Panc1 (cell line): ENCODE measurements around the gene PDE4C. TPM values are rescaled to one million over a fixed set of nuclear protein-coding genes. Genes with fewer than 3 reads are reported as not detected.

ENCODE experiments used
- ATAC-seq: fragments of 200-7000 bp; cut with Tn5 transposase; 2 replicates; pipeline ENCODE4 v1.9.1; 2020; ENCODE audit warnings: mild to moderate bottlenecking, moderate library complexity
- BruUV-seq: library from RNA; stranded (reverse); fragments of 400-500 nt; replicated peaks from 2 replicates; lab custom pipeline; 2021; lab: Mats Ljungman, UMichigan
- CTCF ChIA-PET: fragments of 300-600 bp; sonication (Branson Sonifier 250); formaldehyde crosslinking; loops from one replicate; lab custom pipeline; 2022; ENCODE audit warnings: antibody characterized with exemption; lab: Charles Lee
- POLR2A ChIA-PET: fragments of 300-600 bp; sonication (Branson Sonifier 250); formaldehyde crosslinking; loops from one replicate; lab custom pipeline; 2022; ENCODE audit warnings: antibody characterized with exemption; lab: Charles Lee
- DNase-seq: peaks from one replicate; pipeline ENCODE4 v3.0.0-alpha.2; 2010; ENCODE audit warnings: low read depth, low spot score
- H3K27ac ChIP-seq: 2 replicates; pipeline ENCODE4 v1.5.1; 2011; ENCODE audit warnings: mild to moderate bottlenecking, low read length, inconsistent platforms
- H3K27me3 ChIP-seq: fragments of 200-500 bp; sonication (Bioruptor generic); 2 replicates; pipeline ENCODE4 v1.6.0; 2014; ENCODE audit warnings: low read length, inconsistent platforms; ENCODE audit not compliant: control insufficient read depth, insufficient read depth
- H3K36me3 ChIP-seq: fragments of 200-500 bp; sonication (Bioruptor generic); 2 replicates; pipeline ENCODE4 v1.5.1; 2014; ENCODE audit warnings: inconsistent platforms, mild to moderate bottlenecking, low read length, moderate library complexity; ENCODE audit not compliant: control insufficient read depth, insufficient read depth
- H3K4me1 ChIP-seq: 2 replicates; pipeline ENCODE4 v1.5.1; 2011; ENCODE audit warnings: inconsistent platforms, mild to moderate bottlenecking, low read length, moderate library complexity; ENCODE audit not compliant: control insufficient read depth, insufficient read depth
- H3K4me3 ChIP-seq, 2 experiments: 2 replicates each; pipeline ENCODE4 v1.5.1; 2011 to 2012; ENCODE audit warnings: low read depth in 2 of 2, low read length in 2 of 2, mild to moderate bottlenecking in 2 of 2, inconsistent platforms in 1 of 2, moderate library complexity in 1 of 2
- H3K9me3 ChIP-seq: fragments of 200-500 bp; sonication (Bioruptor generic); 2 replicates; pipeline ENCODE4 v1.5.1; 2014; ENCODE audit warnings: low read depth, mild to moderate bottlenecking, inconsistent platforms, low read length, moderate library complexity; ENCODE audit not compliant: control insufficient read depth, insufficient read depth
- CTCF ChIP-seq: fragments of 450-650 bp; IDR thresholded peaks from 2 replicates; pipeline ENCODE4 v1.5.1; 2017; ENCODE audit warnings: mild to moderate bottlenecking
- POLR2AphosphoS5 ChIP-seq: IDR thresholded peaks from 2 replicates; pipeline ENCODE4 v1.6.1; 2012; ENCODE audit warnings: mild to moderate bottlenecking, low read depth, low read length, moderate library complexity
- SIN3A ChIP-seq: IDR thresholded peaks from 2 replicates; pipeline ENCODE4 v1.6.1; 2012; ENCODE audit warnings: low read depth, mild to moderate bottlenecking, low read length, moderate library complexity, borderline replicate concordance; ENCODE audit not compliant: insufficient read depth
- TCF7L2 ChIP-seq: IDR thresholded peaks from 2 replicates; pipeline ENCODE4 v1.6.1; 2011; ENCODE audit warnings: mild to moderate bottlenecking, low read depth, low read length, inconsistent platforms
- in situ Hi-C: cut with HindIII; loops from 2 replicates; pipeline ENCODE4 v1.10.0; 2016; ENCODE audit warnings: low sequenced_read_pairs, low pct_unique_long_range_greater_than_20kb
- intact Hi-C: fragments of 100-400 bp; cut with micrococcal nuclease; formaldehyde crosslinking; loops from one replicate; pipeline ENCODE4 v1.10.0; 2022; ENCODE audit not compliant: unreplicated experiment
- total RNA-seq: library from RNA; stranded (reverse); gene quantifications from one replicate; pipeline ENCODE4 v1.2.1, GENCODE V29; 2021; ENCODE audit not compliant: unreplicated experiment
- TF ChIP-seq, protein P1 (sequence below), 2 experiments: IDR thresholded peaks; 2 replicates each; pipeline ENCODE4 v1.6.1; 2011 to 2012; ENCODE audit warnings: low read depth in 2 of 2, control low read depth in 1 of 2, low read length in 1 of 2, mild to moderate bottlenecking in 1 of 2, moderate library complexity in 1 of 2; ENCODE audit not compliant: insufficient read depth in 1 of 2

PDE4C gene
- total RNA-seq, 1 experiment from 2014 or later, result 0.98 TPM

DNA sequence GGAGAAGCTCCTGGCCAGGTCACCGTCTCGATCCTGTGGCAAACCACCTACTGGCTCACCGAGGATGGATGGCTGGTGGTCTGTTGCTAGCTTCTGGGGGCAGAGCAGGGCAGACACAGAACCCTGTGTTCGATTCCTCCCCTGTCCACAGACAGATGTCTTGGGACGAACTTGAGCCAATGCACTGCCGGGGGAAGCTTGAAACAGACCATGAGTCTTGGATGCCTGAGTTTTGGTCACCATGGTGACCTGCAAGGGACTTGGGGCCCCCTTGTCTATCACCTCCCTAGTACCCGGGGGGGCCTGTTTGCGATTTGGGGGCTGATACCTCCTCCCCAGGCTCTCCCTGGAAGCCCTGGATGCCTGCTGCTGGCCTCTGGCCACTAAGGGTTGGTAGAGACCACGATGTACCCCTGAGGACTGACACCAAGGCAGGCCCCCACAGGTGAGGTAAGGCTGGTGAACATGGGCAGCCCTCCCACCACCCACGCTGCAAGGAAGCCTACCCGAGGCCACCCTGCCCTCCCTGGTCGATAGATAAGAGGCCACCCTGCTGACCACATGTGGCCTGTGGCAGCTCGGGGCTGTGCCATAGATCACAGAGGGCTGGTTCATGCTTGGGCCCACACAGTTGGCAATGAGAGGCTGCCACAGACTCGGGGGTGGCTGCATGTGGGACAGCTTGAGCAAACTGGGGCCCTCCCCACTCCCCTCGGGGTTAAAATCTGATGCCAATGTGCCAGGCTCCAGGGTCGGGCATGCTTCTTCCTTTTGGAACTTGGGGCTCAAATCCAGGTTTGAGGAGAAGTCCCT lies 37.3 kb upstream of the PDE4C start:
- CTCF ChIA-PET, result interaction anchor here (0.6 to 1.0 kb wide), 2 partner anchors 10 to 19 kb away, joined by 3 read pairs; no protein-coding TSS in a partner anchor
- in situ Hi-C loops, result no loop called here

DNA sequence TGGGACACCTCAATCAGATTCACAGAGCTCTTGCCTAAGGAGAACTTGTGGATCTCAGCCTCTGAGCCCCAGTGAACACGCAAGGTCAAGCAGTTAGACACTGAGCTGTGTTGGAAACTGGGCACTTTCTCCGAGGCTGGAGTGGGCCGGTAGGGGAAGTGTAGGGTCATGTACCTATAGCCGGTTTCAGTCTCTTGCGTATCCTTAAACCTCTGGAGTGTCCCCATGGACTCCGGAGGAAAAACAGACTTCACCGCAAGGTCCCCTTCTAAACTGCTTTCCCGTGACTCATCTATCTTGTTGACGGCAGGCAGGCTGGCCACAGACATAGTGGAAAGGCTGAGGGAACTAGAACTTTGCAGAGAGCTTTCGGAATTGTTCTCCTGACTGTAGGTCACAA lies 36.7 kb upstream of the PDE4C start:
- intact Hi-C loops (no loop called here), in situ Hi-C loops (no loop called here)
- no TSS peak for BruUV-seq
- Histone ChIP-seq H3K27me3 (no peaks in the 10 kb centered on the region), H3K4me3 (no peak overlapping the region), H3K36me3 (no peaks in the 10 kb centered on the region), H3K9me3 (no peaks in the 10 kb centered on the region), H3K4me1 (no peaks in the 10 kb centered on the region), H3K27ac (no peak overlapping the region)
- TF ChIP-seq, protein P1, sequence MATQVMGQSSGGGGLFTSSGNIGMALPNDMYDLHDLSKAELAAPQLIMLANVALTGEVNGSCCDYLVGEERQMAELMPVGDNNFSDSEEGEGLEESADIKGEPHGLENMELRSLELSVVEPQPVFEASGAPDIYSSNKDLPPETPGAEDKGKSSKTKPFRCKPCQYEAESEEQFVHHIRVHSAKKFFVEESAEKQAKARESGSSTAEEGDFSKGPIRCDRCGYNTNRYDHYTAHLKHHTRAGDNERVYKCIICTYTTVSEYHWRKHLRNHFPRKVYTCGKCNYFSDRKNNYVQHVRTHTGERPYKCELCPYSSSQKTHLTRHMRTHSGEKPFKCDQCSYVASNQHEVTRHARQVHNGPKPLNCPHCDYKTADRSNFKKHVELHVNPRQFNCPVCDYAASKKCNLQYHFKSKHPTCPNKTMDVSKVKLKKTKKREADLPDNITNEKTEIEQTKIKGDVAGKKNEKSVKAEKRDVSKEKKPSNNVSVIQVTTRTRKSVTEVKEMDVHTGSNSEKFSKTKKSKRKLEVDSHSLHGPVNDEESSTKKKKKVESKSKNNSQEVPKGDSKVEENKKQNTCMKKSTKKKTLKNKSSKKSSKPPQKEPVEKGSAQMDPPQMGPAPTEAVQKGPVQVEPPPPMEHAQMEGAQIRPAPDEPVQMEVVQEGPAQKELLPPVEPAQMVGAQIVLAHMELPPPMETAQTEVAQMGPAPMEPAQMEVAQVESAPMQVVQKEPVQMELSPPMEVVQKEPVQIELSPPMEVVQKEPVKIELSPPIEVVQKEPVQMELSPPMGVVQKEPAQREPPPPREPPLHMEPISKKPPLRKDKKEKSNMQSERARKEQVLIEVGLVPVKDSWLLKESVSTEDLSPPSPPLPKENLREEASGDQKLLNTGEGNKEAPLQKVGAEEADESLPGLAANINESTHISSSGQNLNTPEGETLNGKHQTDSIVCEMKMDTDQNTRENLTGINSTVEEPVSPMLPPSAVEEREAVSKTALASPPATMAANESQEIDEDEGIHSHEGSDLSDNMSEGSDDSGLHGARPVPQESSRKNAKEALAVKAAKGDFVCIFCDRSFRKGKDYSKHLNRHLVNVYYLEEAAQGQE (IDR thresholded peaks at IDR 0.05; ENCODE audit: insufficient read depth in 1 of 2, low read depth in 2 of 2, low read length in 1 of 2), result no peak
- TF ChIP-seq TCF7L2, result no peak
- no peak for TF ChIP-seq POLR2AphosphoS5
- no peak for TF ChIP-seq SIN3A
- TF ChIP-seq CTCF, result no peak
- ATAC-seq, result no peak
- POLR2A ChIA-PET, result interaction anchor here (0.8 kb wide), 1 partner anchor 14 kb away, joined by 9 read pairs; no protein-coding TSS in a partner anchor
- DNase-seq, result no peak
- CTCF ChIA-PET, result interaction anchor here (0.5 to 1.0 kb wide), 3 partner anchors 9 to 199 kb away, joined by 3 to 4 read pairs (median 3); no protein-coding TSS in a partner anchor

More for the DNA sequence above, 37.3 kb upstream of the PDE4C start:
- ATAC-seq, result no peak
- Histone ChIP-seq H3K36me3 (no peaks in the 10 kb centered on the region), H3K9me3 (no peaks in the 10 kb centered on the region), H3K27ac (no peak overlapping the region), H3K27me3 (no peaks in the 10 kb centered on the region), H3K4me1 (no peaks in the 10 kb centered on the region), H3K4me3 (no peak overlapping the region)
- POLR2A ChIA-PET, result interaction anchor here (0.8 kb wide), 1 partner anchor 15 kb away, joined by 9 read pairs; no protein-coding TSS in a partner anchor
- intact Hi-C loops, result no loop called here
- DNase-seq, result no peak
- BruUV-seq, result no TSS peak
- no peak for TF ChIP-seq POLR2AphosphoS5
- TF ChIP-seq, protein P1 (IDR thresholded peaks at IDR 0.05; ENCODE audit: insufficient read depth in 1 of 2, low read depth in 2 of 2, low read length in 1 of 2), result no peak
- TF ChIP-seq CTCF, result no peak
- no peak for TF ChIP-seq TCF7L2
- no peak for TF ChIP-seq SIN3A
